Stimulated activated CD8-positive, alpha-beta memory T cell treated with anti-CD3 and anti-CD28 coated beads, Interleukin-15, amount 100 ng/mL, for 1 hour (primary cell): ENCODE data around the gene IL1B.
"Not testable (repeated sequence)": the region's sequence is repeated elsewhere in the genome, so short reads cannot be mapped to it uniquely, and the experiment has no call there.

Experiments
- DNase-seq: peaks from one replicate; pipeline ENCODE4 v3.0.0-alpha.2; 2020; ENCODE audit warnings: low read depth

The IL1B gene

GRCh38 chr2:112836695-112837117 lies at the start of gene IL1B:
Gene IL1B (minus strand): TSS chr2:112836779. CDS start chr2:112836229, 550 bp downstream.
- no peak for DNase-seq

GRCh38 chr2:112886291-112886690 lies 49.7 kb upstream of the IL1B start:
- DNase-seq, result no peak

GRCh38 chr2:112885506-112885902 lies 48.9 kb upstream of the IL1B start:
- no peak for DNase-seq

- peak; percentile 46 for DNase-seq
These were observed 48.4 kb upstream of the IL1B start for GRCh38 chr2:112884869-112885505.

- DNase-seq, result no peak
These were observed 47.1 kb upstream of the IL1B start for GRCh38 chr2:112883669-112884068.

- no peak for DNase-seq
These were observed 44.8 kb upstream of the IL1B start for GRCh38 chr2:112881217-112881985.

GRCh38 chr2:112880696-112881095 lies 44.1 kb upstream of the IL1B start:
- DNase-seq, result no peak

GRCh38 chr2:112880091-112880531 lies 43.5 kb upstream of the IL1B start:
- DNase-seq, result no peak

- DNase-seq, result no peak
These were observed 43.0 kb upstream of the IL1B start for GRCh38 chr2:112879491-112880041.

- DNase-seq, result no peak
These were observed 40.8 kb upstream of the IL1B start for GRCh38 chr2:112877423-112877822.

GRCh38 chr2:112876971-112877361 lies 40.4 kb upstream of the IL1B start:
- DNase-seq, result no peak

- no peak for DNase-seq
These were observed 39.8 kb upstream of the IL1B start for GRCh38 chr2:112876257-112876970.

- DNase-seq, result no peak
These were observed 34.6 kb upstream of the IL1B start for GRCh38 chr2:112870841-112871835.

GRCh38 chr2:112869258-112869842 lies 32.8 kb upstream of the IL1B start:
- DNase-seq, result no peak

GRCh38 chr2:112867701-112868631 lies 31.4 kb upstream of the IL1B start:
- DNase-seq, result no peak

- no peak for DNase-seq
These were observed 29.7 kb upstream of the IL1B start for GRCh38 chr2:112866128-112866835.

GRCh38 chr2:112864072-112864471 lies 27.5 kb upstream of the IL1B start:
- no peak for DNase-seq

GRCh38 chr2:112859406-112860183 lies 23.0 kb upstream of the IL1B start:
- DNase-seq, result not testable (repeated sequence)
